SJSA1 (cell line): ENCODE results near the gene ADGRA1. TPM values are rescaled to one million over a fixed set of nuclear protein-coding genes. Genes with fewer than 3 reads are reported as not detected.
A peak's percentile ranks its signal among the peaks of the same experiment; 100 is the strongest.

ENCODE experiments used
- DNase-seq, 2 experiments: peaks; one replicate each; pipeline ENCODE4 v3.0.0-alpha.2; 2015 to 2020; ENCODE audit warnings: low spot score in 2 of 2, low read depth in 1 of 2
- H3K27ac ChIP-seq: fragments of 250-450 bp; sonication (Bioruptor Pico); 2 replicates; pipeline ENCODE4 v1.5.1; 2020; ENCODE audit warnings: mild to moderate bottlenecking, moderate library complexity
- H3K27me3 ChIP-seq: fragments of 250-450 bp; sonication (Bioruptor Pico); replicated peaks from 2 replicates; pipeline ENCODE4 v1.5.1; 2020; ENCODE audit warnings: mild to moderate bottlenecking, moderate library complexity
- H3K36me3 ChIP-seq: fragments of 250-450 bp; sonication (Bioruptor Pico); 2 replicates; pipeline ENCODE4 v1.5.1; 2020; ENCODE audit warnings: mild to moderate bottlenecking
- H3K4me1 ChIP-seq: fragments of 250-450 bp; sonication (Bioruptor Pico); replicated peaks from 2 replicates; pipeline ENCODE4 v1.6.1; 2021; ENCODE audit warnings: mild to moderate bottlenecking
- H3K4me3 ChIP-seq: fragments of 250-450 bp; sonication (Bioruptor Pico); 2 replicates; pipeline ENCODE4 v1.5.1; 2020; ENCODE audit warnings: mild to moderate bottlenecking
- H3K9me3 ChIP-seq: fragments of 250-450 bp; sonication (Bioruptor Pico); replicated peaks from 2 replicates; pipeline ENCODE4 v1.5.1; 2020; ENCODE audit warnings: mild to moderate bottlenecking
- total RNA-seq: library from RNA; depleted of rRNA; stranded (reverse); fragments of >200 nt; shearing (Covaris generic); gene quantifications from 2 replicates; pipeline ENCODE4 v1.2.3, GENCODE V29; 2014

ADGRA1 gene
- total RNA-seq, 1 experiment from 2014 or later, result not detected

GRCh38 chr10:133158756-133159610 lies 71.3 kb downstream of the ADGRA1 start:
- peak in 1 of 2 experiments; percentile 44 for DNase-seq
- H3K4me3 ChIP-seq, result no peak overlapping the region
- H3K36me3 ChIP-seq, result no peaks in the 10 kb centered on the region
- peaks cover 17% of the 10 kb centered on the region for H3K27me3 ChIP-seq
- no peak overlapping the region for H3K27ac ChIP-seq
- no peaks in the 10 kb centered on the region for H3K9me3 ChIP-seq
- H3K4me1 ChIP-seq, result no peaks in the 10 kb centered on the region

- no peaks in the 10 kb centered on the region for H3K9me3 ChIP-seq
- H3K27me3 ChIP-seq, result peaks cover 17% of the 10 kb centered on the region
- no peak overlapping the region for H3K27ac ChIP-seq
- no peaks in the 10 kb centered on the region for H3K4me1 ChIP-seq
- DNase-seq, result peak in 1 of 2 experiments; percentile 35
- H3K4me3 ChIP-seq, result no peak overlapping the region
- no peaks in the 10 kb centered on the region for H3K36me3 ChIP-seq
Measured at GRCh38 chr10:133159611-133159949, 71.9 kb downstream of the ADGRA1 start.

GRCh38 chr10:133159950-133160825 lies 72.5 kb downstream of the ADGRA1 start, which contains the start of gene KNDC1:
Gene KNDC1 (plus strand): TSS chr10:133160219. CDS start chr10:133160468, 249 bp downstream.
- Histone ChIP-seq H3K36me3 (no peaks in the 10 kb centered on the region), H3K4me1 (no peaks in the 10 kb centered on the region), H3K4me3 (no peak within 1 kb of the TSS), H3K9me3 (no peaks in the 10 kb centered on the region), H3K27me3 (peaks cover 17% of the 10 kb centered on the region), H3K27ac (no peak within 1 kb of the TSS)
- DNase-seq, result peak in 1 of 2 experiments; percentile 42

GRCh38 chr10:133160826-133161471 lies 73.2 kb downstream of the ADGRA1 start:
- Histone ChIP-seq H3K4me3 (no peak overlapping the region), H3K4me1 (no peaks in the 10 kb centered on the region), H3K27me3 (peaks cover 17% of the 10 kb centered on the region), H3K27ac (no peak overlapping the region), H3K9me3 (no peaks in the 10 kb centered on the region), H3K36me3 (no peaks in the 10 kb centered on the region)
- DNase-seq, result no peak

GRCh38 chr10:133161486-133162109 lies 73.9 kb downstream of the ADGRA1 start:
- DNase-seq, result peak in 1 of 2 experiments; percentile 35
- Histone ChIP-seq H3K9me3 (no peaks in the 10 kb centered on the region), H3K27ac (no peak overlapping the region), H3K4me3 (no peak overlapping the region), H3K4me1 (no peaks in the 10 kb centered on the region), H3K27me3 (peaks cover 17% of the 10 kb centered on the region), H3K36me3 (no peaks in the 10 kb centered on the region)

- no peaks in the 10 kb centered on the region for H3K4me1 ChIP-seq
- no peaks in the 10 kb centered on the region for H3K36me3 ChIP-seq
- H3K27ac ChIP-seq, result no peak overlapping the region
- no peaks in the 10 kb centered on the region for H3K9me3 ChIP-seq
- no peak overlapping the region for H3K4me3 ChIP-seq
- no peak for DNase-seq
- peaks cover 17% of the 10 kb centered on the region for H3K27me3 ChIP-seq
Measured at GRCh38 chr10:133162178-133162909, 74.6 kb downstream of the ADGRA1 start.

GRCh38 chr10:133162910-133163856 lies 75.5 kb downstream of the ADGRA1 start:
- Histone ChIP-seq H3K9me3 (no peaks in the 10 kb centered on the region), H3K4me3 (no peak overlapping the region), H3K27ac (no peak overlapping the region), H3K4me1 (no peaks in the 10 kb centered on the region), H3K36me3 (no peaks in the 10 kb centered on the region), H3K27me3 (peaks cover 17% of the 10 kb centered on the region)
- peak in 1 of 2 experiments; percentile 32 for DNase-seq

GRCh38 chr10:133163889-133164815 lies 76.4 kb downstream of the ADGRA1 start:
- no peaks in the 10 kb centered on the region for H3K4me1 ChIP-seq
- no peaks in the 10 kb centered on the region for H3K36me3 ChIP-seq
- DNase-seq, result no peak
- H3K27ac ChIP-seq, result no peak overlapping the region
- H3K27me3 ChIP-seq, result peaks cover 17% of the 10 kb centered on the region
- no peak overlapping the region for H3K4me3 ChIP-seq
- no peaks in the 10 kb centered on the region for H3K9me3 ChIP-seq

- DNase-seq, result no peak
- Histone ChIP-seq H3K36me3 (no peaks in the 10 kb centered on the region), H3K4me1 (no peaks in the 10 kb centered on the region), H3K9me3 (no peaks in the 10 kb centered on the region), H3K4me3 (no peak overlapping the region), H3K27me3 (peaks cover 12% of the 10 kb centered on the region), H3K27ac (no peak overlapping the region)
Measured at GRCh38 chr10:133164816-133165555, 77.3 kb downstream of the ADGRA1 start.

GRCh38 chr10:133165556-133166503 lies 78.1 kb downstream of the ADGRA1 start:
- Histone ChIP-seq H3K4me1 (no peaks in the 10 kb centered on the region), H3K4me3 (no peak overlapping the region), H3K27me3 (peaks cover 7% of the 10 kb centered on the region)

More at GRCh38 chr10:133165556-133166503, 78.1 kb downstream of the ADGRA1 start:
- Histone ChIP-seq H3K27ac (no peak overlapping the region), H3K36me3 (no peaks in the 10 kb centered on the region), H3K9me3 (no peaks in the 10 kb centered on the region)
- no peak for DNase-seq
